Activated CD4-positive, alpha-beta memory T cell treated with anti-CD3 and anti-CD28 coated beads, Interleukin-2, amount 10 ng/mL, durations not matched to agents 7 days and 5 days (primary cell): ENCODE results near the gene FNDC3A. TPM values are rescaled to one million over a fixed set of nuclear protein-coding genes. Genes with fewer than 3 reads are reported as not detected.
A peak's percentile ranks its signal among the peaks of the same experiment; 100 is the strongest.
"Not testable (repeated sequence)": the region's sequence is repeated elsewhere in the genome, so short reads cannot be mapped to it uniquely, and the experiment has no call there.

Experiments used
- CTCF ChIA-PET: fragments of 350-600 bp; sonication (Branson Sonifier 250); formaldehyde crosslinking; loops from one replicate; lab custom pipeline; 2021; ENCODE audit warnings: antibody characterized with exemption, inconsistent platforms; lab: Charles Lee
- POLR2A ChIA-PET: fragments of 350-600 bp; sonication (Branson Sonifier 250); formaldehyde crosslinking; loops from one replicate; lab custom pipeline; 2021; ENCODE audit warnings: antibody characterized with exemption; lab: Charles Lee
- DNase-seq: peaks from one replicate; pipeline ENCODE4 v3.0.0-alpha.2; 2020
- H3K27ac Mint-ChIP-seq: one replicate; pipeline ENCODE4 v1.8.0; 2021; ENCODE audit warnings: mild to moderate bottlenecking, mixed read lengths
- H3K27me3 Mint-ChIP-seq: one replicate; pipeline ENCODE4 v1.8.0; 2021; ENCODE audit warnings: mixed read lengths
- H3K36me3 Mint-ChIP-seq: one replicate; pipeline ENCODE4 v1.8.0; 2021; ENCODE audit warnings: low read depth, mixed read lengths
- H3K4me1 Mint-ChIP-seq: one replicate; pipeline ENCODE4 v1.8.0; 2021; ENCODE audit warnings: mixed read lengths
- H3K4me3 Mint-ChIP-seq: one replicate; pipeline ENCODE4 v1.8.0; 2021; ENCODE audit warnings: mild to moderate bottlenecking, mixed read lengths
- H3K9me3 Mint-ChIP-seq: one replicate; pipeline ENCODE4 v1.8.0; 2021; ENCODE audit warnings: mixed read lengths
- total RNA-seq, 2 experiments: library from RNA; stranded (reverse); gene quantifications; one replicate each; pipeline ENCODE4 v1.2.3, GENCODE V29; 2021

The FNDC3A gene
- total RNA-seq, 2 experiments from 2014 or later = 27.0 to 27.8 TPM

GRCh38 chr13:49112782-49113525 is 137.2 kb downstream of the FNDC3A start:
- Mint-ChIP-seq H3K36me3 (peaks cover 31% of the 10 kb centered on the region), H3K4me1 (peaks cover 32% of the 10 kb centered on the region), H3K27me3 (no peaks in the 10 kb centered on the region), H3K9me3 (no peaks in the 10 kb centered on the region), H3K4me3 (no peak overlapping the region), H3K27ac (no peak overlapping the region)
- POLR2A ChIA-PET = interaction anchor here (1.1 to 1.4 kb wide), 2 partner anchors 137 kb away, joined by 3 to 4 read pairs; partner anchors contain the start of gene FNDC3A
- DNase-seq = no peak
- CTCF ChIA-PET = interaction anchor here (0.7 kb wide), 1 partner anchor 85 kb away, joined by 3 read pairs; no protein-coding TSS in a partner anchor

GRCh38 chr13:49113526-49114286 is 138.0 kb downstream of the FNDC3A start:
- Mint-ChIP-seq H3K9me3 (no peaks in the 10 kb centered on the region), H3K27ac (no peak overlapping the region), H3K4me1 (peaks cover 32% of the 10 kb centered on the region), H3K4me3 (no peak overlapping the region), H3K27me3 (no peaks in the 10 kb centered on the region), H3K36me3 (peaks cover 36% of the 10 kb centered on the region)
- ChIA-PET POLR2A (interaction anchor here (1.4 kb wide), 1 partner anchor 138 kb away, joined by 4 read pairs; the partner anchor contains the start of gene FNDC3A), CTCF (interaction anchor here (0.7 kb wide), 1 partner anchor 85 kb away, joined by 3 read pairs; no protein-coding TSS in a partner anchor)
- DNase-seq = no peak

- Mint-ChIP-seq H3K4me1 (peaks cover 21% of the 10 kb centered on the region), H3K4me3 (no peak overlapping the region), H3K36me3 (peaks cover 63% of the 10 kb centered on the region), H3K27ac (no peak overlapping the region), H3K27me3 (no peaks in the 10 kb centered on the region), H3K9me3 (peaks cover 12% of the 10 kb centered on the region)
- DNase-seq = no peak
- ChIA-PET POLR2A (no interaction called here), CTCF (no interaction called here)
These were observed 141.2 kb downstream of the FNDC3A start for GRCh38 chr13:49116873-49117272.

GRCh38 chr13:49118455-49118854 is 142.7 kb downstream of the FNDC3A start:
- H3K9me3 Mint-ChIP-seq = peaks cover 15% of the 10 kb centered on the region
- H3K27ac Mint-ChIP-seq, H3K27me3 Mint-ChIP-seq, CTCF ChIA-PET, DNase-seq, POLR2A ChIA-PET, H3K4me3 Mint-ChIP-seq: not testable (repeated sequence)
- H3K36me3 Mint-ChIP-seq = peaks cover 69% of the 10 kb centered on the region
- peaks cover 12% of the 10 kb centered on the region for H3K4me1 Mint-ChIP-seq

- DNase-seq = no peak
- ChIA-PET CTCF (no interaction called here), POLR2A (interaction anchor here (1.5 kb wide), 1 partner anchor 14 kb away, joined by 7 read pairs; no protein-coding TSS in a partner anchor)
- peaks cover 28% of the 10 kb centered on the region for H3K36me3 Mint-ChIP-seq
- no peak overlapping the region for H3K4me3 Mint-ChIP-seq
- H3K27me3 Mint-ChIP-seq = no peaks in the 10 kb centered on the region
- H3K9me3 Mint-ChIP-seq = peaks cover 12% of the 10 kb centered on the region
- H3K4me1 Mint-ChIP-seq = peaks cover 5% of the 10 kb centered on the region
- H3K27ac Mint-ChIP-seq = no peak overlapping the region
These were observed 149.1 kb downstream of the FNDC3A start for GRCh38 chr13:49124693-49125304.

- Mint-ChIP-seq H3K27ac (no peak overlapping the region), H3K36me3 (peaks cover 22% of the 10 kb centered on the region), H3K9me3 (peaks cover 8% of the 10 kb centered on the region), H3K4me3 (no peak overlapping the region), H3K4me1 (peaks cover 5% of the 10 kb centered on the region), H3K27me3 (no peaks in the 10 kb centered on the region)
- POLR2A ChIA-PET = interaction anchor here (1.5 kb wide), 1 partner anchor 15 kb away, joined by 7 read pairs; no protein-coding TSS in a partner anchor
- DNase-seq = no peak
- CTCF ChIA-PET = no interaction called here
These were observed 150.3 kb downstream of the FNDC3A start for GRCh38 chr13:49125964-49126524.

GRCh38 chr13:49132479-49133002 is 156.8 kb downstream of the FNDC3A start:
- POLR2A ChIA-PET = no interaction called here
- peaks cover 48% of the 10 kb centered on the region for H3K36me3 Mint-ChIP-seq
- no peaks in the 10 kb centered on the region for H3K9me3 Mint-ChIP-seq
- CTCF ChIA-PET = no interaction called here
- no peak for DNase-seq
- no peak overlapping the region for H3K4me3 Mint-ChIP-seq
- H3K27me3 Mint-ChIP-seq = no peaks in the 10 kb centered on the region
- no peaks in the 10 kb centered on the region for H3K4me1 Mint-ChIP-seq
- H3K27ac Mint-ChIP-seq = no peak overlapping the region

- peaks cover 58% of the 10 kb centered on the region for H3K36me3 Mint-ChIP-seq
- H3K27me3 Mint-ChIP-seq = no peaks in the 10 kb centered on the region
- H3K27ac Mint-ChIP-seq = no peak overlapping the region
- POLR2A ChIA-PET = interaction anchor here (1.2 kb wide), 1 partner anchor 113 kb away, joined by 3 read pairs; the partner anchor contains the start of gene CDADC1
- no peaks in the 10 kb centered on the region for H3K9me3 Mint-ChIP-seq
- CTCF ChIA-PET = no interaction called here
- no peak overlapping the region for H3K4me3 Mint-ChIP-seq
- no peak for DNase-seq
- peaks cover 2% of the 10 kb centered on the region for H3K4me1 Mint-ChIP-seq
These were observed 158.6 kb downstream of the FNDC3A start for GRCh38 chr13:49134305-49134704.

- H3K36me3 Mint-ChIP-seq = peaks cover 70% of the 10 kb centered on the region
- CTCF ChIA-PET, H3K9me3 Mint-ChIP-seq, H3K27ac Mint-ChIP-seq, H3K27me3 Mint-ChIP-seq, DNase-seq, POLR2A ChIA-PET, H3K4me3 Mint-ChIP-seq: not testable (repeated sequence)
- H3K4me1 Mint-ChIP-seq = peaks cover 13% of the 10 kb centered on the region
These were observed 161.5 kb downstream of the FNDC3A start for GRCh38 chr13:49137138-49137643.

GRCh38 chr13:49140910-49141611 is 165.3 kb downstream of the FNDC3A start:
- no peaks in the 10 kb centered on the region for H3K27me3 Mint-ChIP-seq
- ChIA-PET POLR2A (no interaction called here), CTCF (no interaction called here)
- H3K9me3 Mint-ChIP-seq = no peaks in the 10 kb centered on the region
- no peak for DNase-seq
- H3K4me3 Mint-ChIP-seq = no peak overlapping the region
- H3K36me3 Mint-ChIP-seq = peaks cover 61% of the 10 kb centered on the region
- peaks cover 20% of the 10 kb centered on the region for H3K4me1 Mint-ChIP-seq
- peak overlapping the region; percentile 9 for H3K27ac Mint-ChIP-seq

- Mint-ChIP-seq H3K27ac (peak overlapping the region; percentile 77), H3K36me3 (peaks cover 74% of the 10 kb centered on the region), H3K4me1 (peaks cover 25% of the 10 kb centered on the region), H3K4me3 (peak overlapping the region; percentile 70), H3K9me3 (peaks cover 35% of the 10 kb centered on the region), H3K27me3 (no peaks in the 10 kb centered on the region)
- DNase-seq = no peak
- POLR2A ChIA-PET = interaction anchor here (1.2 to 1.9 kb wide), 3 partner anchors 36 to 171 kb away, joined by 3 to 9 read pairs (median 3); partner anchors contain the start of genes CDADC1 and FNDC3A
- CTCF ChIA-PET = interaction anchor here (1.0 kb wide), 1 partner anchor 18 kb away, joined by 3 read pairs; no protein-coding TSS in a partner anchor
These were observed 171.2 kb downstream of the FNDC3A start for GRCh38 chr13:49146950-49147355.
